SK-N-SH treated with all-trans-retinoic acid at 6 μM for 48 hours (cell line): ENCODE measurements around the gene CHST11.

Experiments
- ATAC-seq: fragments of 200-7000 bp; cut with Tn5 transposase; 3 replicates; pipeline ENCODE4 v1.9.1; 2020; ENCODE audit warnings: mild to moderate bottlenecking, moderate library complexity
- ARNTL ChIP-seq: fragments of 450-650 bp; formaldehyde crosslinking; IDR thresholded peaks from 2 replicates; pipeline ENCODE4 v1.5.0; 2020; ENCODE audit warnings: low read depth, mild to moderate bottlenecking, moderate library complexity, borderline replicate concordance
- BACH2 ChIP-seq: fragments of 250-450 bp; sonication (Bioruptor Pico); IDR thresholded peaks from 2 replicates; pipeline ENCODE4 v1.9.0; 2021; ENCODE audit warnings: mild to moderate bottlenecking, borderline replicate concordance
- CSDC2 ChIP-seq: fragments of 250-450 bp; sonication (Bioruptor Pico); IDR thresholded peaks from 2 replicates; pipeline ENCODE4 v1.5.0; 2020; ENCODE audit warnings: mild to moderate bottlenecking, moderate library complexity
- ESRRG ChIP-seq: fragments of 250-450 bp; sonication (Bioruptor Pico); IDR thresholded peaks from 2 replicates; pipeline ENCODE4 v1.6.1; 2021; ENCODE audit warnings: mild to moderate bottlenecking
- GLIS3 ChIP-seq: fragments of 250-450 bp; sonication (Bioruptor Pico); IDR thresholded peaks from 2 replicates; pipeline ENCODE4 v1.5.0; 2020; ENCODE audit warnings: mild to moderate bottlenecking, moderate library complexity
- ISL1 ChIP-seq: fragments of 250-450 bp; sonication (Bioruptor Pico); IDR thresholded peaks from 2 replicates; pipeline ENCODE4 v2.1.2; 2022; ENCODE audit warnings: mild to moderate bottlenecking, moderate library complexity
- OSR1 ChIP-seq: fragments of 250-450 bp; sonication (Bioruptor Pico); IDR thresholded peaks from 2 replicates; pipeline ENCODE4 v1.8.0; 2022; ENCODE audit warnings: moderate library complexity, mild to moderate bottlenecking, inconsistent platforms
- PPARA ChIP-seq: fragments of 250-450 bp; sonication (Bioruptor Pico); IDR thresholded peaks from 2 replicates; pipeline ENCODE4 v1.5.0; 2020; ENCODE audit warnings: mild to moderate bottlenecking, borderline replicate concordance
- RARB ChIP-seq: fragments of 250-450 bp; sonication (Bioruptor Pico); IDR thresholded peaks from 2 replicates; pipeline ENCODE4 v1.8.0; 2021; ENCODE audit warnings: mild to moderate bottlenecking, moderate library complexity
- SNAI2 ChIP-seq: fragments of 250-450 bp; sonication (Bioruptor Pico); IDR thresholded peaks from 2 replicates; pipeline ENCODE4 v1.5.0; 2020; ENCODE audit warnings: mild to moderate bottlenecking, moderate library complexity
- TCF4 ChIP-seq: fragments of 250-450 bp; sonication (Bioruptor Pico); IDR thresholded peaks from 2 replicates; pipeline ENCODE4 v1.8.0; 2021; ENCODE audit warnings: mild to moderate bottlenecking, moderate library complexity, borderline replicate concordance
- TOX ChIP-seq: fragments of 250-450 bp; sonication (Bioruptor Pico); IDR thresholded peaks from 2 replicates; pipeline ENCODE4 v1.8.0; 2021; ENCODE audit warnings: mild to moderate bottlenecking, moderate library complexity, borderline replicate concordance
- ZFP3 ChIP-seq: fragments of 250-450 bp; sonication (Bioruptor Pico); IDR thresholded peaks from 2 replicates; pipeline ENCODE4 v1.5.0; 2020; ENCODE audit warnings: mild to moderate bottlenecking, moderate library complexity
- ZFP30 ChIP-seq: fragments of 450-650 bp; formaldehyde crosslinking; IDR thresholded peaks from 2 replicates; pipeline ENCODE4 v1.5.0; 2022; ENCODE audit warnings: mild to moderate bottlenecking, moderate library complexity
- ZNF565 ChIP-seq: fragments of 450-650 bp; formaldehyde crosslinking; conservative IDR thresholded peaks from 2 replicates; pipeline ENCODE4 v1.5.0; 2020; ENCODE audit warnings: low read depth, mild to moderate bottlenecking, moderate library complexity
- ZNF70 ChIP-seq: fragments of 450-650 bp; formaldehyde crosslinking; IDR thresholded peaks from 2 replicates; pipeline ENCODE4 v1.5.0; 2020; ENCODE audit warnings: mild to moderate bottlenecking, moderate library complexity
- ZNF8 ChIP-seq: fragments of 450-650 bp; formaldehyde crosslinking; IDR thresholded peaks from 2 replicates; pipeline ENCODE4 v1.5.0; 2020; ENCODE audit warnings: mild to moderate bottlenecking, moderate library complexity
- TF ChIP-seq, protein P1 (sequence below): fragments of 250-450 bp; sonication (Bioruptor Pico); IDR thresholded peaks from 2 replicates; pipeline ENCODE4 v1.5.1; 2020; ENCODE audit warnings: low read depth, mild to moderate bottlenecking, moderate library complexity
- TF ChIP-seq, protein P2 (sequence below): fragments of 250-450 bp; sonication (Bioruptor Pico); IDR thresholded peaks from 2 replicates; pipeline ENCODE4 v1.5.1; 2021; ENCODE audit warnings: mild to moderate bottlenecking, moderate library complexity

Gene CHST11

GRCh38 chr12:104622928-104623327 lies 166.2 kb downstream of the CHST11 start (continued):
- no peak for TF ChIP-seq ARNTL (CRISPR knock-in tag)
- TF ChIP-seq, protein P1, sequence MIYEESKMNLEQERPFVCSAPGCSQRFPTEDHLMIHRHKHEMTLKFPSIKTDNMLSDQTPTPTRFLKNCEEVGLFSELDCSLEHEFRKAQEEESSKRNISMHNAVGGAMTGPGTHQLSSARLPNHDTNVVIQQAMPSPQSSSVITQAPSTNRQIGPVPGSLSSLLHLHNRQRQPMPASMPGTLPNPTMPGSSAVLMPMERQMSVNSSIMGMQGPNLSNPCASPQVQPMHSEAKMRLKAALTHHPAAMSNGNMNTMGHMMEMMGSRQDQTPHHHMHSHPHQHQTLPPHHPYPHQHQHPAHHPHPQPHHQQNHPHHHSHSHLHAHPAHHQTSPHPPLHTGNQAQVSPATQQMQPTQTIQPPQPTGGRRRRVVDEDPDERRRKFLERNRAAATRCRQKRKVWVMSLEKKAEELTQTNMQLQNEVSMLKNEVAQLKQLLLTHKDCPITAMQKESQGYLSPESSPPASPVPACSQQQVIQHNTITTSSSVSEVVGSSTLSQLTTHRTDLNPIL (CRISPR knock-in tag) = no peak

- TF ChIP-seq ZFP30 (CRISPR knock-in tag) (no peak), GLIS3 (no peak), OSR1 (no peak), ARNTL (CRISPR knock-in tag) (no peak), TOX (no peak), ZNF8 (CRISPR knock-in tag) (no peak)
- no peak for ATAC-seq
Measured at GRCh38 chr12:104623883-104624282, 167.1 kb downstream of the CHST11 start.

GRCh38 chr12:104624529-104624928 lies 167.8 kb downstream of the CHST11 start:
- TF ChIP-seq ZNF565 (CRISPR knock-in tag) (no peak), ZNF70 (CRISPR knock-in tag) (no peak), OSR1 (no peak), TCF4 (no peak), ESRRG (no peak), CSDC2 (CRISPR knock-in tag) (no peak)
- ATAC-seq = no peak

DNA sequence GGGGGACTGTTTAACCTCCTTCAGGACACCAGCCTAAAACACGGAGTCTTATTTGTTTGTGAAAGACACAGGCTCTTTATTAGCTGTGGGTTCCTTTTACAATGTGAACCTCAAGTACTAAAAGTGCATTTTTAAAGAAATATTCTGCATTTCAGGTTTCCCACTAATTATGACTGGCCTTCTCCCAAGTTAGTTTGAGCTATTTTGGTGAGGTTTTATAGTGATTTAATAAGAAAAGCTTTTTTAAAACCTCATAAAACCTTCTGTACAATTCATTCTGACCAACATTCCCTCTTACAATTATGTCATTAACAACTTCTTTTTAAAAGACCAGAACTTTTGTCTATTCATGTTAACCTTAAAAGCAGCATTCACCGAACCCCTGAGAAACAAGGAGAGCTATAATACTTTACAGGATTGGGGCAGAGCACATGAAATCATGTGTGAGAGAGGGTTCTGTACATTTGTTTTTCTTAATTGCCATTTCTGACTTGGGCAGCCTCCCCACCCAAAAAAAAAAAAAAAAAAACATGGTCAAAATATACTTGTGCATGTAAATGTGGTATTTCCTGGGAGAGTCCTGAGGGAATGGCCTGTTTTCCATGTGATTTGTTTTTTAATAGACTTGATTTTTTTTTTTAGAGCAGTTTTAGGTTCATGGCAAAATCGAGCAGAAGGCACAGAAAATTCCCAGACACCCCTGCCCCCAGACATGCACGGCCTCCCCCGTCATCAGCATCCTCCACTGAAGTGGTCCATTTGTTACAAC lies 169.5 kb downstream of the CHST11 start:
- no peak for ATAC-seq
- no peak for TF ChIP-seq ZNF8 (CRISPR knock-in tag)
- TF ChIP-seq ZNF565 (CRISPR knock-in tag) = no peak
- no peak for TF ChIP-seq PPARA (CRISPR knock-in tag)
- TF ChIP-seq SNAI2 (CRISPR knock-in tag) = no peak
- TF ChIP-seq, protein P2, sequence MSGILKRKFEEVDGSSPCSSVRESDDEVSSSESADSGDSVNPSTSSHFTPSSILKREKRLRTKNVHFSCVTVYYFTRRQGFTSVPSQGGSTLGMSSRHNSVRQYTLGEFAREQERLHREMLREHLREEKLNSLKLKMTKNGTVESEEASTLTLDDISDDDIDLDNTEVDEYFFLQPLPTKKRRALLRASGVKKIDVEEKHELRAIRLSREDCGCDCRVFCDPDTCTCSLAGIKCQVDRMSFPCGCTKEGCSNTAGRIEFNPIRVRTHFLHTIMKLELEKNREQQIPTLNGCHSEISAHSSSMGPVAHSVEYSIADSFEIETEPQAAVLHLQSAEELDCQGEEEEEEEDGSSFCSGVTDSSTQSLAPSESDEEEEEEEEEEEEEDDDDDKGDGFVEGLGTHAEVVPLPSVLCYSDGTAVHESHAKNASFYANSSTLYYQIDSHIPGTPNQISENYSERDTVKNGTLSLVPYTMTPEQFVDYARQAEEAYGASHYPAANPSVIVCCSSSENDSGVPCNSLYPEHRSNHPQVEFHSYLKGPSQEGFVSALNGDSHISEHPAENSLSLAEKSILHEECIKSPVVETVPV (CRISPR knock-in tag) = no peak
- TF ChIP-seq ZFP3 (CRISPR knock-in tag) = no peak
- no peak for TF ChIP-seq ARNTL (CRISPR knock-in tag)

DNA sequence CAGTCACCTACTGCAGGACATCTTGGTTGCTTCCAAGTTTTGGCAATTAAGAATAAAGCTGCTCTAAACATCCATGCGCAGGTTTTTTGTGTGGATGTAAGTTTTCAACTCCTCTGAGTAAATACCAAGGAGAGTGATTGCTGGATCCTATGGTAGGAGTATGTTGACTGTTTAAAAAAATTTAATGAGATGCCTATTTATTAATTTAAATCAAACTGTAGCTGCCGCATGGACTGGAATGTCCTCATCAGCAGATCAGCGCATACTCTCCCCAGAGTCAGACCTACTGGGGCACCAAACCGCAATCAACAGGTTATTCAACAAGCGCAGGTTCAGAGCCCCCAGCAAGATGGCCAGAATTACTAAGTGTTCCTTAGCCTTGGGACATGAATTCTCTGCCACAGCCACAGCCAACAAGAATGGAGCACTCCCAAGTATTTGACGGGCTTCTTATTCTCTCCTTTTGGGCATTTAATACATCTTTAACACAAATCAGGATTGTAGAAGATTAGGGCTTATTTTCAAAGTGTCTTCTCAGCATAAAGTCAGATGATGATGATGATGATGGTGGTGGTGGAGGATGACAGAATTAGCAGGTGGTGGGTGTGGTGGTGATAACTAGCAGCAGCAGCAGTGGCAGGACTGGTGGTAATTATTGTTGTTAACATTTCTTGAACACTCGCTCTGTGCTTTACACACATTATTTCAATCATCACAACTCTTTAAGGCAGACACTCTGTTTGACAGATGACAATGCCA lies 170.7 kb downstream of the CHST11 start:
- TF ChIP-seq OSR1 (no peak), ISL1 (CRISPR knock-in tag) (no peak), CSDC2 (CRISPR knock-in tag) (no peak), ZNF70 (CRISPR knock-in tag) (no peak), BACH2 (CRISPR knock-in tag) (no peak)
- TF ChIP-seq, protein P1 (CRISPR knock-in tag) = no peak
- ATAC-seq = no peak

GRCh38 chr12:104627990-104628830 lies 171.5 kb downstream of the CHST11 start:
- no peak for ATAC-seq
- TF ChIP-seq, protein P1 (CRISPR knock-in tag) = no peak
- TF ChIP-seq PPARA (CRISPR knock-in tag) (no peak), ZFP3 (CRISPR knock-in tag) (no peak), RARB (CRISPR knock-in tag) (no peak), ESRRG (no peak), ARNTL (CRISPR knock-in tag) (no peak), TOX (no peak), BACH2 (CRISPR knock-in tag) (no peak), ZNF565 (CRISPR knock-in tag) (no peak)
